ENCODE measurements around the gene SGSM1. TPM values are rescaled to one million over a fixed set of nuclear protein-coding genes. Genes with fewer than 3 reads are reported as not detected.

The SGSM1 gene
- total and polyA plus RNA-seq, 10 donors: 0.16 to 1.3 (median 0.53) TPM

DNA sequence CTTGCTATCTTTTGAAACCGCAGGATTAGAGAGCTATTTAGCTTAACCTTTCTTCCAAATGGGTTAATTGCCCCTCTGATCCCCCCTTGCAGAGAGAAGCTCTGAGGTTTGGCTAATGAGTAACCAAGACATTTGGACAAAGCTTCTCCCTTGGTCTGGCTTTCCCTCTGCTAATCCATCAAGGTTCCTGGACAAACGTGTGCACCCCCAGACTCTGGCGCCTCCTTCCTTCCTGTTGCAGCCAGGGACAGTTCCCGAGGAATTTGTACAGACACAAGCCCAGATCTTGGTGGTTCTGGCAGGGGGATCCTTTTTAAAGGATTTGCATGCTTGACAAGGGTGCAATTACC, 148.1 kb downstream of the SGSM1 start:
- intact Hi-C loops (cut with DNase I; ENCODE audit: low total_unique reads): loop anchor here (5.0 kb wide), 1 partner anchor 93 kb away; no protein-coding TSS in a partner anchor
- no peak for TF ChIP-seq POLR2A (IDR thresholded peaks at IDR 0.05)
- TF ChIP-seq, protein P1, sequence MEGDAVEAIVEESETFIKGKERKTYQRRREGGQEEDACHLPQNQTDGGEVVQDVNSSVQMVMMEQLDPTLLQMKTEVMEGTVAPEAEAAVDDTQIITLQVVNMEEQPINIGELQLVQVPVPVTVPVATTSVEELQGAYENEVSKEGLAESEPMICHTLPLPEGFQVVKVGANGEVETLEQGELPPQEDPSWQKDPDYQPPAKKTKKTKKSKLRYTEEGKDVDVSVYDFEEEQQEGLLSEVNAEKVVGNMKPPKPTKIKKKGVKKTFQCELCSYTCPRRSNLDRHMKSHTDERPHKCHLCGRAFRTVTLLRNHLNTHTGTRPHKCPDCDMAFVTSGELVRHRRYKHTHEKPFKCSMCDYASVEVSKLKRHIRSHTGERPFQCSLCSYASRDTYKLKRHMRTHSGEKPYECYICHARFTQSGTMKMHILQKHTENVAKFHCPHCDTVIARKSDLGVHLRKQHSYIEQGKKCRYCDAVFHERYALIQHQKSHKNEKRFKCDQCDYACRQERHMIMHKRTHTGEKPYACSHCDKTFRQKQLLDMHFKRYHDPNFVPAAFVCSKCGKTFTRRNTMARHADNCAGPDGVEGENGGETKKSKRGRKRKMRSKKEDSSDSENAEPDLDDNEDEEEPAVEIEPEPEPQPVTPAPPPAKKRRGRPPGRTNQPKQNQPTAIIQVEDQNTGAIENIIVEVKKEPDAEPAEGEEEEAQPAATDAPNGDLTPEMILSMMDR (IDR thresholded peaks at IDR 0.05 in 8 of 11, conservative IDR thresholded peaks at IDR 0.05 in 3 of 11): no peak
- no peak for TF ChIP-seq POLR2AphosphoS5 (IDR thresholded peaks at IDR 0.05)
- H3K4me1 ChIP-seq: peaks cover 4 to 29% (median 24%) of the 10 kb centered on the region in 6 donors
- peak overlapping the region in 3 of 8 donors; percentile 75 to 84 (median 75) for H3K4me3 ChIP-seq
- WGBS, 5 donors: 43 to 61% (median 46%) methylated on average over 4 of the region's 4 CpGs
- no peaks in the 10 kb centered on the region for H3K9me3 ChIP-seq
- H3K27me3 ChIP-seq (replicated peaks in 1 of 7): peaks cover 0 to 63% (median 31%) of the 10 kb centered on the region in 7 donors
- no peaks in the 10 kb centered on the region for H3K36me3 ChIP-seq
- DNase-seq: no peak
- peak overlapping the region in 1 of 8 donors; percentile 73 for H3K27ac ChIP-seq

DNA sequence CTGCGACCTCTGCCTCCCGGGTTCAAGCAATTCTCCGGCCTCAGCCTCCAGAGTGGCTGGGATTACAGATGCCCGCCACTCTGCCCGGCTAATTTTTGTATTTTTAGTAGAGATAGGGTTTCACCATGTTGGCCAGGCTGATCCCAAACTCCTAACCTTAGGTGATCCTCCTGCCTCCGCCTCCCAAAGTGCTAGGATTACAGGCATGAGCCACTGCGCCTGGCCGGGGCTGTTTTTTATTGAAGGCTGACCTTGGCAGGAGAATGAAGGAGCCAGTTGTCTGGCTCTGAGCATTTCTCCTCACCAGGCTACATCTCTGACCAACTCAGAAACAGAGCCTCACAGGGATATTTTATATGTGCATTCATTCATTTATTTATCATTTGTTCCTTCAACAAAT, 148.8 kb downstream of the SGSM1 start:
- Histone ChIP-seq H3K27me3 (replicated peaks in 1 of 7) (peaks cover 0 to 55% (median 30%) of the 10 kb centered on the region in 7 donors), H3K4me1 (peaks cover 4 to 29% (median 24%) of the 10 kb centered on the region in 6 donors), H3K9me3 (no peaks in the 10 kb centered on the region), H3K27ac (no peak overlapping the region), H3K4me3 (no peak overlapping the region), H3K36me3 (no peaks in the 10 kb centered on the region)
- WGBS, 5 donors: 91 to 97% (median 93%) methylated on average over 8 of the region's 8 CpGs
- DNase-seq: no peak
- intact Hi-C loops (cut with DNase I; ENCODE audit: low total_unique reads): loop anchor here (5.0 kb wide), 1 partner anchor 92 kb away; no protein-coding TSS in a partner anchor
- TF ChIP-seq POLR2A (IDR thresholded peaks at IDR 0.05): no peak
- TF ChIP-seq, protein P1 (IDR thresholded peaks at IDR 0.05 in 8 of 11, conservative IDR thresholded peaks at IDR 0.05 in 3 of 11): no peak
- no peak for TF ChIP-seq POLR2AphosphoS5 (IDR thresholded peaks at IDR 0.05)

DNA sequence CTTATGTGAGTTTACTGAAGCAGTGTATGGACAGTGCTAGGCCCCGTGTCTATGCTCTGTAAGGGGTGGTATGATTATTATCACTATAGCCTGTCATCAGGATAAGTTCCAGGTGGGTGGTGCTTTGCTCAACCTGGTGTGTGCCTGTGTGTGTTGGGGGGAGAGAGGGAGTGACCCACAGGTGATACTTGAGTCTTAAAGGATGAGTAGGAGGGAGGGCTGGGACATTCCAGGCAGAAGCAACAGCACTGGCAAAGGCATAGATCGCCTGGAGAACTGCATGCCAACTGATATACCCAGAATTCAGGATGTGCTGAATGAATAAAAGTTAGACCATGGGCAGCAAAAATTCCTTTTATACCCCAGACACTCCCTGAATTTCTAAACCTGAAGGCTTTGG, 151.0 kb downstream of the SGSM1 start:
- Histone ChIP-seq H3K27me3 (replicated peaks in 1 of 7) (peaks cover 0 to 33% (median 17%) of the 10 kb centered on the region in 7 donors), H3K27ac (no peak overlapping the region), H3K4me1 (peaks cover 3 to 24% (median 19%) of the 10 kb centered on the region in 6 donors), H3K9me3 (no peaks in the 10 kb centered on the region), H3K4me3 (no peak overlapping the region), H3K36me3 (no peaks in the 10 kb centered on the region)
- TF ChIP-seq POLR2A (IDR thresholded peaks at IDR 0.05): no peak
- no peak for TF ChIP-seq POLR2AphosphoS5 (IDR thresholded peaks at IDR 0.05)
- TF ChIP-seq, protein P1 (IDR thresholded peaks at IDR 0.05 in 8 of 11, conservative IDR thresholded peaks at IDR 0.05 in 3 of 11): no peak
- intact Hi-C loops (cut with DNase I; ENCODE audit: low total_unique reads): no loop called here
- no peak for DNase-seq
- 81 to 95% (median 87%) methylated on average over 2 of the region's 2 CpGs for WGBS, 5 donors

GRCh38 chr22:24961217-24961844, 155.3 kb downstream of the SGSM1 start:
- no peaks in the 10 kb centered on the region for H3K27me3 ChIP-seq (replicated peaks in 1 of 7)
- H3K36me3 ChIP-seq: no peaks in the 10 kb centered on the region
- H3K9me3 ChIP-seq: no peaks in the 10 kb centered on the region
- no peak for DNase-seq
- H3K4me1 ChIP-seq: peaks cover 0 to 27% (median 12%) of the 10 kb centered on the region in 6 donors
- TF ChIP-seq, protein P1 (IDR thresholded peaks at IDR 0.05 in 8 of 11, conservative IDR thresholded peaks at IDR 0.05 in 3 of 11): no peak
- no peak for TF ChIP-seq POLR2A (IDR thresholded peaks at IDR 0.05)
- no peak for TF ChIP-seq POLR2AphosphoS5 (IDR thresholded peaks at IDR 0.05)
- WGBS, 5 donors: 80 to 90% (median 89%) methylated on average over 11 of the region's 11 CpGs
- no peak overlapping the region for H3K27ac ChIP-seq
- H3K4me3 ChIP-seq: no peak overlapping the region
- intact Hi-C loops (cut with DNase I; ENCODE audit: low total_unique reads): no loop called here
